RKO (cell line): Measurements from ENCODE around the gene C4BPA.

ENCODE experiments used
- DNase-seq: peaks from one replicate; pipeline ENCODE4 v3.0.0-alpha.2; 2016; ENCODE audit warnings: low spot score

The C4BPA gene

DNA sequence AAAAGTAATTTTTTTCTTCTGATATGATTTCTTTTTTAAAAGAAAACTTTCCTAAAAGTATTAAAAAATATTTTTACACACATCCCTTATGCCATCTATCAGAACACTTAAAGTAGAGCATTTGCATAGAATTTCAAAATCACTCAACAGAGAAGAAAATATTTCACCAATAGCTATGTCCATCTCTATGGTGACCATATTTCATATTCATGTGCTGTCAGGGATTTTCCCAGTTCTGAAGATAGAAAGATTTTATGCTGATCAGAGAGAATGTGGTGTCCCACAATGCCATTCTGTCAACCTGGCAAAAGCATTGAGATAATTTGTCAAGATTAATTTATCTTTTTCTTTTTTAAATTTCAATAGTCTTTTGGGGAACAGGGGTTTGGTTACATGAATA is 87.0 kb downstream of the C4BPA start:
- no peak for DNase-seq

DNA sequence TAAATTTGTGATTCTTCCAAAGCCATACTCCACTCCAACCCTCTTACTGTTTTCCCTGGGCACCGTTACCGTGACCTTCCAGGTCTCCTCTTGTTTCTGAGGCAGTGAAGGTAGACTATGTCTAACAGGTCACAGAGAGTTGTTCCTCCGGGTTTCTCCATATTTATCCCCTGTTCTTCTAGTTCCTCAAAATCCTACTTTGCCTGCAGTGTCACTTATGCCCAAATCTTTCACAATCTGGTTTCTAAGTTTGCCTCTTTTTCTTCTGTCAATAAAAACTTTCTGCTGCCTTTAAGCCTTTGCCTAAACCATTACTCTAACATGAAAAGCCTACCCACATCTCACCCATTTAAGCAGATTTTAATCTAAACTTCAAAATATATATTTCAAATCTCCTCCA is 87.7 kb downstream of the C4BPA start:
- DNase-seq: no peak

DNA sequence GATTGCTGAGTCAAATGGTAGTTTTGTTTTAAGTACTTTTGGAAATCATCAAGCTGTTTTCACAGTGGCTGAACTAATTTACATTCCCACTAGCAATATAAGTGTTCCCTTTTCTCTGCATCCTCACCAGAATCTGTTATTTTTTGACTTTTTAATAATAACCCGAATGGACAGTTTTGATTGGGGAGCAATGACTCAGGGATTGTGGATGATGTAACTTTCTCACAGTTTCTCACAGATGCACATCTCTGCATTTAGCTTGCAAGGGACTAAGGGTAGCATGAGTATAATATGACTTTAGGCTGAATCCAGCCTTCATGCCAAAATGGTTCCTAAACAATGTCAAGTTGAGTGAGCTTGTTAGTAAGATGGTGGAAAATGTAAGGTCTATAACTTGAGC is 90.2 kb downstream of the C4BPA start:
- no peak for DNase-seq
